ENCODE results near the gene TOM1L2.
"Not testable (repeated sequence)": the region's sequence is repeated elsewhere in the genome, so short reads cannot be mapped to it uniquely, and the experiment has no call there.

Gene TOM1L2

GRCh38 chr17:17966399-17966798 is 5.8 kb downstream of the TOM1L2 start:
- no peak for DNase-seq

GRCh38 chr17:17965152-17965721 is 7.0 kb downstream of the TOM1L2 start:
- DNase-seq: no peak

- no peak for DNase-seq
Measured at GRCh38 chr17:17964710-17965109, 7.5 kb downstream of the TOM1L2 start.

- DNase-seq: no peak
Measured at GRCh38 chr17:17963694-17964436, 8.3 kb downstream of the TOM1L2 start.

DNA sequence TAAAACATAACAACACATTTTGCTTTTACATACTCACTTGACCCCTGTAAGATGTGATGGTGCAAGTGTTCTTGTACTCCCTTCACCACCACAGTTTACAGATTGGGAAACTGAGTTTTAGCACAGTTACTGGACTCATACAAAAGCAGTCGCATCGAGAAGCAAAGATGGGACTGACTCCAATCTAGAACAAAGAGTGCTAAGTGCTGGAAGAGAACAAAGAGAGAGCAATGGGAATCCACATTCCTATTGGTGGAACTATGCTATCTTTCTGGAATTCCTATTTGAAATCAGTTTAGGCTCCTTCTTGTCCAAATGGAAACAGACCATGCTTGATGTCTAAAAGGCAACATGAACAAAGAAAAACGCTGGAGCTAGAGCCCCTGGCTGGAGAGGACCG is 9.1 kb downstream of the TOM1L2 start:
- no peak for DNase-seq

DNA sequence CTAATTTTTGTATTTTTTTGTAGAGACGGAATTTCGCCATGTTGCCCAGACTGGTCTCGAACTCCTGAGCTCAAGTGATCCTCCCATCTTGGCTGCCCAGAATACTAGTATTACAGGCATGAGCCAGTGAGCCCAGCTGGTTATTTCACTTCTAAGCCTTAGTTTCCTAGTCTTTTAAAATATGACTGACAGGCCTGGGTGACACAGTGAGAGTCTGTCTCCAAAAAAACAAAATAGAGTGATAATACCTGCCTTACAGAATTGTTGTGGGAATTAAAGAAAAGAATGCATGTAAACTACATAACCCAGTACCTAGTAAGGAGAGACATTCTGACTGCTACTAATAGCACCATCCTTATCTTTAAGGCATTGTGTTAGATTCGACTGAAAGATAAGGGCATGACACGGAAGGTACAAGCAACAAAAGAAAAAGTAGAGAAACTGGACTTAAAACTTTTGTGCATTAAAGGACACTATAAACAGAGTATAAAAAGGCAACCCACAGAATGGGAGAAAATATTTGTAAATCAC is 11.6 kb downstream of the TOM1L2 start:
- DNase-seq: no peak

DNA sequence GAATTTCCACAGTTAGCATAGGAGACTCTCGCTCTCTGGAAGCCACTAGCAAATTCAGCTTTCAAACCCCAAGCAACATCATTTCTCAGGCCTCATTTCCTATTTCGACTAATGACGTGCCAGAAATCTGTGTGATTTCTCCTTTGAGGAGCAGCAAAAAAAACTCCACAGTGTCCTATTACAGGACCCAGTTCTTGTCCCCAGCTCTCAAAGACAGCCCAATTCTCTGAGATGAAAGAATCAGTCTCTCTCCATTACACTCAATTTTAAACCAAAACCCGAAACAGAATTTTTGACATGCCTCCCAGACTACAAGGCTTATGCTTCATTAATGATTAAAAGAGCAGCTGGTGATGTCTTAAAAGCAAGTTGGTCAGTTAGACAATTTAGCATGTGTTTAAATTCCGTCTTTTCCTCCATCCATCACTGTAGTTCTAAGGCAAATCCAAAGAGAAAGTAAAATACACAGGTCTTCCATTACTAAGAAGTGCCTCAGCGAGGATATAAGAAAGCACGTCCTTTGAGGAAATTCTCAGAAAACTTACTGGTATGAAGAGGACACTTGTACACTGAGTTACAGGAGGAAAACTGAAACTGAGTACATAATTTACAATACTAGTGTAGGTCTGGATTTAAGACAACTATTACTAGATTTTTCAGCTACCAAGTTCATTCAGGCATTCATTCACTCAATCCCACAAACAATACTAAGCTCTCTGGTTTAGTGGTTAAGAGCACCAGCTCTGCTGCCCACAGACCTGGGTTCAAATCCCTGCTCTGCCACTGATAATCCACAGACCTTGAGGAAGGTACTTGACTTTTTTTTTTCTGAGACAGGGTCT is 12.5 kb downstream of the TOM1L2 start:
- DNase-seq: no peak

DNA sequence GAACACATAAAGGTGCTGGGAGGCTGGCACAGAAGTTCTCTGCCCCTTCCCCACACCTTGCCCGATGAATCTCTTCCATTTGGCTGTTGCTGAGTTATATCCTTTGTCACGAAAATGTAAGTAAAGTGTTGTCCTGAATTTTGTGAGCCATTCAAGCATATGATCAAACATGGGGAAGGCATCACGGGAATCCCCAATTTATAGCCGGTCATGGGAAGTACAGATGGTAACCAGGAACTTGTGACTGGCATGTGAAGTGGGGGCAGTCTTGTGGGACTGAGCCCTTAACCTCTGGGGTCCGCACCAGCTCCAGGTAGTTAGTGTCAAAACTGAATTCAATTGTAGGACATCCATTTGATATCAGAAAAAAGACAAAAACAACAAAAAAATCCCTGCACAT is 13.2 kb downstream of the TOM1L2 start:
- DNase-seq: no peak

GRCh38 chr17:17957584-17957916 is 14.7 kb downstream of the TOM1L2 start:
- DNase-seq: no peak

DNA sequence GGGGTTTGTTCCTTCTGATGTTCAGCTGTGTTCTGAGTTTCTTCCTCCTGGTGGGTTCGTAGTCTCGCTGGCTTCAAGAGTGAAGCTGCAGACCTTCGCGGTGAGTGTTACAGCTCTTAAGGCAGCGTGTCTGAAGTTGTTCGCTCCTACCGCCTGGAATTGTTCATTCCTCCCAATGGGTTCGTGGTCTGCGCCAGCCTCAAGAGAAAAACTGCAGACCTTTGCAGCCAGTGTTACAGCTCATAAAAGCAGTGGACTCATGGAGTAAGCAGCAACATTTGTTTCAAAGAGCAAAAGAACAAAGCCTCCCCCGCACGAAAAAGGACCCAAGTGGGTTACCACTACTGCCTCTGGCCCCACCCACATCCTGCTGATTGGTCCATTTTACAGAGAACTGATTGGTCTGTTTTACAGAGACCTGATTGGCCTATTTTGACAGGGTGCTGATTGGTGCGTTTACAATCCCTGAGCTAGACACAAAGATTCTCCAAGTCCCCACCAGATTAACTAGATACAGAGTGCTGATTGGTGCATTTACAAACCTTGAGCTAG is 16.3 kb downstream of the TOM1L2 start:
- not testable (repeated sequence) for DNase-seq

- no peak for DNase-seq
Measured at GRCh38 chr17:17954079-17954478, 18.1 kb downstream of the TOM1L2 start.

DNA sequence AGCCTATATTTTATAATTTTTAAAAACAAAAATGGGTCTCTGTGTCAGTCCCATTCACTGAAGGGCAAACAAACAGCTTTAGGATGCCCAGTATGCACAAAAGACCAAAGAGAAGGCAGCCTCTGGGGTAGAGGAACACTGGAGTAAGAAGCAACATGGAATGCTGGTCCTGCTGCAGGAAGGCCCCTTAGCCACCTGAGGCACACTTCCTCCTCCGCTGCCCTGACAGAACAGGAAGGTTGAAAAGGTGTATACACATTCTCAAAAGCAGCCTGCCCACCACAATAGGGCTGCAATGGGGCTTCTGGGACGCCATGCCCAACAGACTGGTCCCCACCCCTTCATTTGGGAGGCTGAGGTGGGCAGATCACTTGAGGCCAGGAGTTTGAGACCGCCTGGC is 19.5 kb downstream of the TOM1L2 start:
- DNase-seq: no peak

GRCh38 chr17:17951524-17951923 is 20.7 kb downstream of the TOM1L2 start:
- DNase-seq: no peak

GRCh38 chr17:17950806-17951205 is 21.4 kb downstream of the TOM1L2 start:
- no peak for DNase-seq

DNA sequence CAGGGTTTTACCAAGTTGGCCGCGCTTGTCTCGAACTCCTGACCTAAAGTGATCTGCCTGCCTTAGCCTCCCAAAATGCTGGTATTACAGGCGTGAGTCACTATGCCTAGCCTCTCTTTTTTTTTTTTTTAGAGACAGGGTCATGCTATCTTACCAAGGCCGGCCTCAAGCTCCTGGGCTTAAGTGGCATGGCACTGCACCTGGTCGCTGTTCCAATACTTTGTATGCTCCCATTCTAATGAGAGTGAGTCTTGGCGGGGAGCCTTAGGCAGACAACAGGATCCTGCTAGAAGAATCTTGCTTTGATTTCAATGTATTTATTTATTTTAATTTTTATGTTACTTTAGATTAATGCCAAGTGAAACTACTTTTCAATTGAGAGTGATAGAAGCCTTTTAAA is 21.9 kb downstream of the TOM1L2 start:
- DNase-seq: no peak

- DNase-seq: no peak
Measured at GRCh38 chr17:17947966-17948365, 24.2 kb downstream of the TOM1L2 start.

- no peak for DNase-seq
Measured at GRCh38 chr17:17947309-17947708, 24.9 kb downstream of the TOM1L2 start.

DNA sequence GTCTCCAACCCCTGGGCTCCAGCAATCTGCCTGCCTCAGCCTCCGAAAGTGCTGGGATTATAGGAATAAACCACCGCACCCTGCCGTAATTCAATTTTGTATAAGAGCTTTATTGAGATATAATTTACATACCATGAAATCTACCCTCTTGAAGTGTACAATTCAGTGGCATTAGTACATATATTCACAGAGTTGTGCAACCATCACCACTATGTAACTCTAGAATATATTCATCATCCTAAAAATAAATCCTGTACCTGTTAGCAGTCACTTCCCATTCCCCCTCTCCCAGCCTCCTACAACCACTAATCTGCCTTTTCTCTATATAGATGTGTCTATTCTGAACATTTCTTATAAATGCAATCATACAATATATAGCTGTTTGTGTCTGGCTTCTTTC is 26.1 kb downstream of the TOM1L2 start:
- no peak for DNase-seq

DNA sequence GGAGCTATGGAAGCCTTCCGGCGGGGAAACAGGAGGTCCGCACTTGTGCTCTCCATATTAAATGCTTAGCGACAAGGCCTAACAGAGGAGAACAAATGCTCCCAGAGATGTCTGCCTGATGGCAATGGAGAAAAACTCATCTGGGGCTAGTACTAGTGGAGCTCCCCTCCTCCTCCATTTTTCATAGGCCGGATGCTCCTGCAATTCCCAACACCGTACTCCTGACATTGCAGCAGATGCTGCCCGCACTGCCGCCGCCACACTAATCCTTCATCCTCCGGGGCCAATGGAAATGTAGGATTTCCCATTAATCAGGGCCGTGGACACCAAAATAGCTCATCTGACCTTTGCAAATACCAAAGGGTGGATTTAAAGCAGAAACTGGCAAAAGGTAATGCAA is 27.5 kb downstream of the TOM1L2 start:
- no peak for DNase-seq

DNA sequence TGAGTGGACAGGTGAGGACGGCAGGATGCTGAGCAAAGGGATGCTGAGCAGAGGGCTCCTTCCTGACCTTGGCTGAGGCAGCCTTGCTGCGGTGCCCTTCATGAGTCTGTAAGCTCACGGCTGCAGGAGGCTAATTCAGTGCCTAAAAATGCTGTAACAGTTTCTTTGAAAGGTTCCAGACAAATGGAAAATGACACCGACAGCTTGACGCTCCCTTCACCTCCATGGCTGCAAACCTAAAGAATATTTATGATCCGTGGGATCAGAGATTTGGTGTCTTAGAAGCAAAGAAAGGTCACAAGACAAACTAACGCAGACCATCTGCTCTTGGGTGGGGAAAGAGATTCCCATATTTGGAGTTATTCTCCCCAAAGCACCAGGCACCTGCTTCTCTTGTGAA is 28.0 kb downstream of the TOM1L2 start:
- DNase-seq: no peak

- peak; percentile 16 for DNase-seq
Measured at GRCh38 chr17:17943281-17943984, 28.8 kb downstream of the TOM1L2 start.

DNA sequence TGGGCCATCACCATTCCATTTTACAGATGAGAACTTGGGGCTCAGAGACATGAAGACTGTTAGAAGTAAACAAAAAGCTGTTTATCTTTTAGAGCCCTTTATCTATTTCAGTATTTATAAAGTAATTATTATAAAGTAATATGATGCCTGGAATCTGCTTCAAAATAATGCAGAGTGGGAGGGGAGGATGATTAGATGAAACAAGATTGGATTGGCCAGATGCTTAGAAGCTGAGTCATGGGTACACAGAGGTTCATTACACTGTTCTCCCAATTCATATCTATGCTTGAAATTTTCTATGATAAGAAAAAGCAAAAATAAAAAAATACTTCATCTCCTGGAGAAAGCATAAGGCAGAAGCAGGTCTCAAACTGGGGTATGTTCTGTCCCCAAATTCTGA is 29.4 kb downstream of the TOM1L2 start:
- peak; percentile 12 for DNase-seq

- no peak for DNase-seq
Measured at GRCh38 chr17:17941015-17941414, 31.2 kb downstream of the TOM1L2 start.

All from hematopoietic multipotent progenitor cell treated with erythropoietin and hydrocortisone succinate and interleukin-3 and kit ligand, for 6 days (in vitro differentiated cells).